ENCODE data around the gene SUGCT.

Gene SUGCT

GRCh38 chr7:40341836-40342235, 207.0 kb downstream of the SUGCT start:
- no peak for DNase-seq (ENCODE audit: low read depth)
- H3K4me3 ChIP-seq (ENCODE audit: low read depth, low read length): no peak overlapping the region
- no peak for TF ChIP-seq CTCF (IDR thresholded peaks at IDR 0.05; ENCODE audit: control insufficient read depth, extremely low read depth, insufficient read depth)

- no peak for DNase-seq (ENCODE audit: low read depth)
- H3K4me3 ChIP-seq (ENCODE audit: low read depth, low read length): no peak overlapping the region
- no peak for TF ChIP-seq CTCF (IDR thresholded peaks at IDR 0.05; ENCODE audit: control insufficient read depth, extremely low read depth, insufficient read depth)
These were observed 211.7 kb downstream of the SUGCT start for GRCh38 chr7:40346554-40346953.

- DNase-seq (ENCODE audit: low read depth): no peak
- no peak overlapping the region for H3K4me3 ChIP-seq (ENCODE audit: low read depth, low read length)
- TF ChIP-seq CTCF (IDR thresholded peaks at IDR 0.05; ENCODE audit: control insufficient read depth, extremely low read depth, insufficient read depth): no peak
These were observed 213.4 kb downstream of the SUGCT start for GRCh38 chr7:40348126-40348728.

GRCh38 chr7:40350100-40350499, 215.3 kb downstream of the SUGCT start:
- no peak for TF ChIP-seq CTCF (IDR thresholded peaks at IDR 0.05; ENCODE audit: control insufficient read depth, extremely low read depth, insufficient read depth)
- H3K4me3 ChIP-seq (ENCODE audit: low read depth, low read length): no peak overlapping the region
- DNase-seq (ENCODE audit: low read depth): no peak

- no peak for TF ChIP-seq CTCF (IDR thresholded peaks at IDR 0.05; ENCODE audit: control insufficient read depth, extremely low read depth, insufficient read depth)
- DNase-seq (ENCODE audit: low read depth): no peak
- H3K4me3 ChIP-seq (ENCODE audit: low read depth, low read length): no peak overlapping the region
These were observed 219.9 kb downstream of the SUGCT start for GRCh38 chr7:40354711-40355110.

GRCh38 chr7:40356312-40356711, 221.5 kb downstream of the SUGCT start:
- no peak overlapping the region for H3K4me3 ChIP-seq (ENCODE audit: low read depth, low read length)
- TF ChIP-seq CTCF (IDR thresholded peaks at IDR 0.05; ENCODE audit: control insufficient read depth, extremely low read depth, insufficient read depth): no peak
- no peak for DNase-seq (ENCODE audit: low read depth)

Data from LNCaP clone FGC (cell line).